Hepatocyte (in vitro differentiated cells): ENCODE data around the gene GPI.

Experiments
- EZH2 ChIP-seq: fragments of 200-600 bp; sonication (generic); IDR thresholded peaks from 2 replicates; pipeline ENCODE4 v1.6.1; 2016; ENCODE audit warnings: antibody characterized with exemption, mild to moderate bottlenecking, borderline replicate concordance
- TF ChIP-seq, protein P1 (sequence below): fragments of 200-600 bp; sonication (generic); IDR thresholded peaks from 2 replicates; pipeline ENCODE4 v1.5.1; 2016; ENCODE audit warnings: antibody characterized with exemption, mild to moderate bottlenecking; ENCODE audit not compliant: poor library complexity

DNA sequence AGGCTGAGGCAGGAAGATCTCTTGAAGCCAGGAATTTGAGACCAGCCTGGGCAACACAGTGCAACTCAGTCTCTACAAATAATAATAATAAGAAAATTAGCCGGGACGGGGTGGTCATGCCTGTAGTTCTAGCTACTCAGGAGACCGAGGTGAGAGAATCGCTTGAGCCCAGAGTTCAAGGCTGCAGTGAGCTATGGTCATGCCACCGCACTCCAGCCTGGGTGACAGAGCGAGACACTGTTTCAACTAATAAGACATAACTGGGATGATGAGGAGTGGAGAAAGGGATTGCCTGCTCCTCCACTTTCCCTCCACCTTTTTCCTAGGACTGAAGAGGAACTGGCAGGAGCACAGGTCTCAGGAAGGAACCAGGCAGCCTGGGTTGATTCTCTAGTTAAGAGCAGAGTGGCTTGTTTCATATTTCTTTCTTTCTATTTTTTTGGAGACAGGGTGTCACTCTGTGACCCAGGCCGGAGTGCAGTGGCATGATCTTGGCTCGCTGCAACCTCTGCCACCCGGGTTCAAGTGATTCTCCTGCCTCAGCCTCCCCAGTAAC is 4.6 kb upstream of the GPI start:
- TF ChIP-seq, protein P1, sequence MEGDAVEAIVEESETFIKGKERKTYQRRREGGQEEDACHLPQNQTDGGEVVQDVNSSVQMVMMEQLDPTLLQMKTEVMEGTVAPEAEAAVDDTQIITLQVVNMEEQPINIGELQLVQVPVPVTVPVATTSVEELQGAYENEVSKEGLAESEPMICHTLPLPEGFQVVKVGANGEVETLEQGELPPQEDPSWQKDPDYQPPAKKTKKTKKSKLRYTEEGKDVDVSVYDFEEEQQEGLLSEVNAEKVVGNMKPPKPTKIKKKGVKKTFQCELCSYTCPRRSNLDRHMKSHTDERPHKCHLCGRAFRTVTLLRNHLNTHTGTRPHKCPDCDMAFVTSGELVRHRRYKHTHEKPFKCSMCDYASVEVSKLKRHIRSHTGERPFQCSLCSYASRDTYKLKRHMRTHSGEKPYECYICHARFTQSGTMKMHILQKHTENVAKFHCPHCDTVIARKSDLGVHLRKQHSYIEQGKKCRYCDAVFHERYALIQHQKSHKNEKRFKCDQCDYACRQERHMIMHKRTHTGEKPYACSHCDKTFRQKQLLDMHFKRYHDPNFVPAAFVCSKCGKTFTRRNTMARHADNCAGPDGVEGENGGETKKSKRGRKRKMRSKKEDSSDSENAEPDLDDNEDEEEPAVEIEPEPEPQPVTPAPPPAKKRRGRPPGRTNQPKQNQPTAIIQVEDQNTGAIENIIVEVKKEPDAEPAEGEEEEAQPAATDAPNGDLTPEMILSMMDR = no peak
- TF ChIP-seq EZH2 = no peak
